IPS-20b (cell line): ENCODE measurements around the gene LDHAL6A.

Source experiments
- H3K27ac ChIP-seq: one replicate; pipeline ENCODE4 v1.5.1; 2013; ENCODE audit warnings: low read length
- H3K27me3 ChIP-seq: 2 replicates; pipeline ENCODE4 v1.6.1; 2013; ENCODE audit warnings: mild to moderate bottlenecking, low read length, inconsistent platforms; ENCODE audit not compliant: insufficient read depth
- H3K36me3 ChIP-seq: 2 replicates; pipeline ENCODE4 v1.6.1; 2013; ENCODE audit warnings: low read depth, mild to moderate bottlenecking, inconsistent platforms, low read length, moderate library complexity; ENCODE audit not compliant: insufficient read depth
- H3K4me1 ChIP-seq: 2 replicates; pipeline ENCODE4 v1.6.1; 2013; ENCODE audit warnings: mild to moderate bottlenecking, control low read depth, inconsistent platforms, low read length, moderate library complexity; ENCODE audit not compliant: insufficient read depth
- H3K4me3 ChIP-seq: 2 replicates; pipeline ENCODE4 v1.5.1; 2013; ENCODE audit warnings: mild to moderate bottlenecking, low read length, inconsistent platforms
- H3K9ac ChIP-seq: 2 replicates; pipeline ENCODE4 v1.6.1; 2013; ENCODE audit warnings: low read depth, mild to moderate bottlenecking, inconsistent platforms, low read length, moderate library complexity
- H3K9me3 ChIP-seq: 2 replicates; pipeline ENCODE4 v1.6.1; 2013; ENCODE audit warnings: mild to moderate bottlenecking, low read depth, low read length, inconsistent platforms; ENCODE audit not compliant: insufficient read depth

Gene LDHAL6A

GRCh38 chr11:18526521-18527296 is 71.1 kb downstream of the LDHAL6A start, which contains the start of gene TSG101:
Gene TSG101 (minus strand): TSS chr11:18526942. CDS start chr11:18526816, 126 bp downstream.
- H3K9me3 ChIP-seq = no peaks in the 10 kb centered on the region
- H3K36me3 ChIP-seq = 0 out of 2 replicates have a peak, but pooled peaks cover 8% of the 10 kb centered on the region
- no peaks in the 10 kb centered on the region for H3K27me3 ChIP-seq
- peak within 1 kb of the TSS; percentile 97 for H3K9ac ChIP-seq
- H3K4me3 ChIP-seq = peak within 1 kb of the TSS; percentile 95
- peak within 1 kb of the TSS; percentile 35 for H3K27ac ChIP-seq
- H3K4me1 ChIP-seq = no peaks in the 10 kb centered on the region

- Histone ChIP-seq H3K27ac (no peak overlapping the region), H3K9ac (peak overlapping the region; percentile 97; the same call in 1 of the 2 replicates), H3K4me1 (no peaks in the 10 kb centered on the region), H3K36me3 (0 out of 2 replicates have a peak, but pooled peaks cover 8% of the 10 kb centered on the region), H3K27me3 (no peaks in the 10 kb centered on the region), H3K4me3 (peak overlapping the region; percentile 95), H3K9me3 (no peaks in the 10 kb centered on the region)
Observed at GRCh38 chr11:18527512-18527911, 71.9 kb downstream of the LDHAL6A start.
